Posterior cingulate gyrus (tissue), 11 donors: Measurements from ENCODE around the gene MPLKIP.
"Not testable (repeated sequence)": the region's sequence is repeated elsewhere in the genome, so short reads cannot be mapped to it uniquely, and the experiment has no call there.

Experiments used
- DNase-seq, 10 donors: peaks; one replicate each; pipeline versions ENCODE4 v3.0.0 to v3.0.0-alpha.2; 2020 to 2021; ENCODE audit warnings: mixed read lengths in 3 of 10
- intact Hi-C: fragments of 100-400 bp; cut with DNase I; formaldehyde crosslinking; loops from one replicate; pipeline ENCODE4 v1.15.1; 2023

The MPLKIP gene

DNA sequence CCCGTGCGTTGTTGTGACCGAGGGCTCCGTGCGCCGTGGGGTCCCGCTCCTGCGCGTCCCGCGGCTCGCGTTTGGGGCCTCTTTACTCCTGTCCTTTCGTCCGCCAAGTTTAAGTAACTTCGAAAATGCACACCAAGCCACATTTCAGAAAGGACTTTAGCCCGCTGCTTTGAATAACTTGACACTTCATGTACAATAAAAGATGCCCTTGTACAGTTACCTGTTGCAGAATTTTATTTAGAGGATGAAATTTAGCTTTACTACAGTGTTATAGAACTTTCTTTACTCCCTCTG is 842 bp upstream of the MPLKIP start:
- DNase-seq: peak in 2 of 10 donors; percentile 12 to 86
- intact Hi-C loops: loop anchor here (2.0 kb wide), 1 partner anchor 184 kb away; the partner anchor contains the start of gene CDK13

DNA sequence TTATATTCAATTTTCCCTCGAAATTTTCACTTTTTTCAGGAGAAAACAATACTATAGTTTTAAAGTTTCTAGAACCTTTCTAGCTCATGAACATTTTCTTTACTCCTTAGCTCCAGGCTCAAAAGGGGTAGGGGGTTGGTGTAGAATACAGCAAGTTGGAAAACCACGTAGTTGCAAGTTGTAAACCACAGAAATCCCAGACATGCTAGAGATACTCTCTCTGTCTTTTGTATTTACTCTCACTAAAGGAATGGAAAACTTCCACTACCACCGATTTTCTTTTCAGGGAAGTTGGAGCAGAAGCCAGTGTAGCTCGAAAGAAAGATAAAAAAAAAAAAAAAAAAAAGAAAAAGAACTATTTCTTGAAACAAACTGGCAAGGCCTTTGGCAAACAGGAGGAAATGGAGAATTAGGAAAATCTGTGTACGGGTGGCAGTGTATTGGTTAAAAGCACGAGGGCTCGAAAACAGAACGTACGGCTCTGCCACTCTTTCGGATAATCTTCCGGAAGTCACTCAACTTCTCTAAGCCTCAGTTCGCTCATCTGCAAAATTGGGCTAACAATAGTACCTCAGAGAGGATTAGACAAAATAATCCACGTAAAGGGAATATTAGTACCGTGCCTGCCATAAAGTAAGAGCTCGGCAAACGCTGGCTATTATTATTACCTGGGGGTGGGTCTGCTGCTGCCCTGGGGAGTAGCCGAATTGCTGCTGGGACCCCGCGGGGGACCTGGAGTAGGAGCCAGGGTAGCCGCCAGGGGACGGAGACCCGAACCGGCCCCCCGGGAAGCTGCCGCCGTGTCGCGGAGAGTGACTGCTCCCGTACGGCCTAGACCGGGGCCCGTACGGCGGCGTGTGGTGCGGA is 628 bp downstream of the MPLKIP start:
- no peak for DNase-seq
- intact Hi-C loops: loop anchor here (2.0 kb wide), 1 partner anchor 183 kb away; the partner anchor contains the start of gene CDK13

DNA sequence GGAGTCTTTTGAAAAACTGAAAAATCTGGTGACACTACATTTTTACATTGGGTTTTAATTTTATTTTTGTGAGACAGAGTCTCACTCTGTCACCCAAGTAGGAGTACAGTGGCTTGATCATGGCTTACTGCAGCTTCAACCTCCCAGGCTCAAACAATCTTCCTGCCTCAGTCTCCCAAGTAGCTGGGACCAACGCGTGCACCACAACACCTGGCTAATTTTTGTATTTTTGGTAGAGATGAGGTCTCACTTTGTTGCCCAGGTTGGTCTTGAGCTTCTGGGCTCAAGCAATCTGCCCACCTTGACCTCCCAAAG is 11.5 kb downstream of the MPLKIP start:
- intact Hi-C loops: no loop called here
- DNase-seq: no peak

DNA sequence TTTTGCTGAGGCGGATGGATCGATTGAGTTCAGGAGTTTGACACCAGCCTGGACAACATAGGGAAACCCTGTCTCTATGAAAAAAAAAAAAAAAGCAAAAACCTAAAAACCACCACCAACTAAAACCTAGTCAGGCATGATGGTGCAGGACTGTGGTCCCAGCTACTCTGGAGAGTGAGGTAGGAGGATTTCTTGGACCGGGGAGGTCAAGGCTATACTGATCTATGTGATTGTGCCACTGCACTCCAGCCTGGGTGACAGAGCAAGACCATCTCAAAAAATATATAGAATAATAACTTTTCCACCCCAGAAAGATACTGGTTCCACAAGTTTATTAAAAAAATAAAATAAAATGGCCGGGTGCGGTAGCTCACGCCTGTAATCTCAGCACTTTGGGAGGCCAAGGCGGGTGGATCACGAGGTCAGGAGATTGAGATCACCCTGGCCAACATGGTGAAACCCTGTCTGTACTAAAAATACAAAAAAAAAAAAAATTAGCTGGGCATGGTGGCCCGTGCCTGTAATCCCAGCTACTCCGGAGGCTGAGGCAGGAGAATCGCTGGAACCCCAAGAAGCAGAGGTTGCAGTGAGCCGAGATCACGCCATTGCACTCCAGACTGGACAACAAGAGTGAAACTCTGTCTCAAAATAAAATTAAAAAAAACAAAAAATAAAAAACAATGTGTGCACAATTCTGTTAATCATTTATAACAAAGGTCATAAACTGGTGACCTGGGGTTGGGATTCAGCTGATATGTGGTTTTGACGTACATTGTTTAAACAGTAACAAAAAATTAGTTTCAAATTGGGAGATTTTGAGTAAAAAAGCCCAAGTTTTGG is 12.1 kb downstream of the MPLKIP start:
- intact Hi-C loops, DNase-seq: not testable (repeated sequence)

DNA sequence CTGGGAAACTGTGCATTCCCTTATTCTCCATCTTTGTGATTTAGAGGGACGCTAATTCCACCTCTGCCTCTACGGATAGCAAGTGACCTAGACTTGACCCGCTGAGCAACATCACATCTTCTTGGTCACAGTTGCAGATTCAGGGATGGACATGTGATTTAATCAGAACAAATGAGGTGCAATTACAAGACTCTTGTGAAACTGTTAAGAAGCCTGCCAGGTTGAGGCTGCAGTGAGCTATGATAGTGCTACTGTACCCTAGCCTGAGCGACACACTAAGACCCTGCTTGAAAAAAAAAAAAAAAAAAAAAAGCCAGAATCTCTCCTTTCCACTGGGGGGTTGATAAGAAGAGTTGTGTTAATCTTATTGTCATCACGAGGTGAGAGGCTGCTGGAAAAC is 14.4 kb downstream of the MPLKIP start:
- intact Hi-C loops: no loop called here
- no peak for DNase-seq

DNA sequence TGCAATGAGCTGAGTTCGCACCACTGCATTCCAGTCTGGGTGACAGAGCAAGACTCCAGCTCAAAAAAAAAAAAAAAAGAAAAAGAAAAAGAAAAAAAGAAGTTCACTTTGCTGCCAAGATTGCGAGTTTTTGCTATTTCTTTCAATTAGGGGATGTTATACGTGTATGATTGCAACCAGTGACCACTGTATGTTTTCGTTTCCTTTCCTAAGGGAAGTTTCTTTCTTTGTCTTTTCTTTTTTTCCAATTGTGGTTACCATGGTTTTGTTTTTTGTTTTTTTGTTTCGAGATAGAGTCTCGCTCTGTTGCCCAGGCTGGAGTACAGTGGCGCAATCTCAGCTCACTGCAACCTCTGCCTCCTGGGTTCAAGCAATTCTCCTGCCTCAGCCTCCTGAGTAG is 16.2 kb downstream of the MPLKIP start:
- intact Hi-C loops, DNase-seq: not testable (repeated sequence)

DNA sequence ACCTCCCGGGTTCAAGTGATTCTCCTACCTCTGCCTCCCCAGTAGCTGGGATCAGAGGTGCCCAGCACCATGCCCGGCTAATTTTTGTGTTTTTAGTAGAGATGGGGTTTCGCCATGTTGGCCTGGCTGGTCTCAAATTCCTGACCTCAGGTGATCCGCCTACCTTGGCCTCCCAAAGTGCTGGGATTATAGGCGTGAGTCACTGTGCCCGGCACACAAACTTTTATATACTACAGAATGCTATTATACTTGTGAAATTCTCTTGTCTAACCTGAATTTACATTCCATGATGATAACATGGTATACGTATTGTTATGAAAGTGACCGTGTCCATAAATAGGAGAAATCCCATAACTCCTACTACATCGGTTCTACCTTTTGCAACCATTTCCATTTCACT is 17.2 kb downstream of the MPLKIP start:
- DNase-seq, intact Hi-C loops: not testable (repeated sequence)

DNA sequence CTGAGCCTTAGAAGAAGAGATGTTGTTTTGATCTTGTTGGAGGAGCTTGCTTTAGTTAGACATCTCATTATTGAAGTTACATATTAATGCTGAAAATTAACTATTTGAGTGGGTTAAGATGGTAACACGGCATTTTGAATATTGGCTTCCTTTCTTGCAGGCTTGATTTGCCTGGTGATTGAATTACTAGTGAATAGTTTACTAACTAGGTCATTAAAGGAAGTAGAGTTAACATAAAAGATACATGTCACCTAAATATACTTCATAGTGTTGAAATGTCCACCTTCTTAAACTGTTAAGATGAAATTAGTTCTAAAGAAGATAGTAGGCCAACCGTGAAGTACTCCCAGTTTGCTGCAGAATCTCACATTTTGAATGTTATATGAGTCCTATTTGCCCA is 18.5 kb downstream of the MPLKIP start:
- intact Hi-C loops: no loop called here
- no peak for DNase-seq

DNA sequence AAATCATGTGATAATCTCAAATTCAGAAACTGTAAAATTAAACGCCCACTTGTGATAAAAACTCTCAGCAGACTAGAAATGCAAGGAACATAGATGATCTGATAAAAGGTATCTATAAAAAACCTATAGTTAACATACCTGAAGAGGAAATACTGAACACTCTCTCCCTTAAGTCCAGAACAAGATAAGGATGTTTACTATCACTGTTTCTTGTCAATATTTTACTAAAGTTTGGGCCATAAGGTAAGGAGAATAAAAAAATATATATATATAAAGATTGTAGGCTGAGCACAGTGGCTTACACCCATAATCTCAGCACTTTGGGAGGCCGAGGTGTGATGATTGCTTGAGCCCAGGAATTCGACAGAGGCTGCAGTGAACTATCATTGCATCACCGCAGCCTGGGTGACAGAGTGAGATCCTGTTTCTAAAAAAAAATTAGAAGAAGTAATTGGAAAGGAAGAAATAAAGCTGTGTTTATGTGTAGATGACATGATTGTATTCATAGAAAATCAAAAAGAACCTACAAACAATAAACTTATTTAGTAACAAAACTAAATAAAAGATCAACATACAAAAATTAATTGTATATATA is 28.4 kb downstream of the MPLKIP start:
- intact Hi-C loops: no loop called here
- no peak for DNase-seq

DNA sequence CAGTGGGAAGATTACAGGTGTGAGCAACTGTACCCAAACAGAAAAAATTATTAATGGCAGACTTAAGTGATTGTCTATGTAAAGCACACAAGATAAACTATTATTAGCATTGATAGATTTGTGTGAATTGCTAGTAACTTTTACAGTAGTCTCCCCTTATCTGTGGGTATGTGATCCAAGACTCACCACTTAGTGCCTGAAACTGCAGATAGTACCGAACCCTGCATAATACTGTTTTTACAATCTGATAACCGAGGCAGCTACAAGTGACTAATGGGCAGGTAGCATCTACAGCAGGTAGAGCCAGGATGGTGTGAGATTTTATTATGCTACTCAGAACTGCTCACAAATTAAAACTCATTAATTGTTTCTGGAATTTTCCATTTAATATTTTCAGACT is 31.5 kb downstream of the MPLKIP start:
- intact Hi-C loops: no loop called here
- DNase-seq: no peak

DNA sequence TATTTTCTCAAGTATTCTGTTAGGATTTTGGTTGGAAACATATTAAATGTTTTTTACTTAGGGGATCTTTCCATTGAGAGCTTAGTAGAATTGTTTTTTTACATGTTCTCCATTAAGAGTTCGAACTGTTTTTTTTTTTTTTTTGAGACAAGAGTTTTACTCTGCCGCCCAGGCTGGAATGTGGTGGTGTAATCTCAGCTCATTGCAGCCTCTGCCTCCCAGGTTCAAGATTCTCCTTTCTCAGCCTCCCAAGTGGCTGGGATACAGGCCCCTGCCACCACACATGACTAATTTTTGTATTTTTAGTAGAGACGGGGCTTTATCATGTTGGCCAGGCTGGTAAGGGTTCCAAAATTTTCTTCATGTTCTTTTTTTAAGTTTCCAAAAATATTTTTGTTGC is 33.2 kb downstream of the MPLKIP start:
- DNase-seq: no peak
- intact Hi-C loops: no loop called here

DNA sequence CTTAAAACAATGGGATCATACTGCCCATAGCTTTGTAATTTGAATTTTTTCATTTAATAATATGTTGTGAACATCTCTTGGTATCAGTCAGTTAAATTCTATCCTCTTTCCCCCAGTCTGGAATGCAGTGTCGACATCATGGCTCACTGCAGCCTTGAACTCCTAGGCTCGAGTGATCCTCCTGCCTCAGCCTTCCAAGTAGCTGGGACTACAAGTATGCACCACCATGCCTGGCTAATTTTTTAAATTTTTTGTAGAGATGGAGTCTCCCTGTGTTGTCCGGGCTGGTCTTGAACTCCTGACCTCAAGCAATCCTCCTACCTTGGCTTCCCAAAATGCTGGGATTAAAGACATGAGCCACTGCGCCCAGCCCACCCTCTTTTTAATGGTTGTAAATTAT is 34.6 kb downstream of the MPLKIP start:
- intact Hi-C loops: no loop called here
- no peak for DNase-seq

DNA sequence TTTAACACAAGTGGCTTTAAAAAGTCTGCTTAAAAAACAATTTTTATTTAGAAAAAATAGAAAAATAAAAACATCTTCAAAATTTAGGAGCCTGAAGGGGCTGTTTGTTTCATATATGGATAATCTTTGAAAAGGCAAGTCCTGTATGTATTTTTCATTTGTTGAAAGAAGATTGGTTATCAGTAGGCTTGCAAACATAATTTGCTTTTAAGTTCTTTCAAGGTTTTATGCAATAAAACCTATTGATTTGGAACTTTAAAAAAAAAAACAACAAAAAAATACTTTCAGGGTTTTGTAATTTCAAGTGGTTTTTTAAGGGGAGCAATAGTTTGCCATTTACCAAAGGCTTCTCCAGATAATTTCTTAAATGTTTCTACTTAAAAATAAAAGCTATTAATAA is 35.6 kb downstream of the MPLKIP start:
- no peak for DNase-seq
- intact Hi-C loops: no loop called here

DNA sequence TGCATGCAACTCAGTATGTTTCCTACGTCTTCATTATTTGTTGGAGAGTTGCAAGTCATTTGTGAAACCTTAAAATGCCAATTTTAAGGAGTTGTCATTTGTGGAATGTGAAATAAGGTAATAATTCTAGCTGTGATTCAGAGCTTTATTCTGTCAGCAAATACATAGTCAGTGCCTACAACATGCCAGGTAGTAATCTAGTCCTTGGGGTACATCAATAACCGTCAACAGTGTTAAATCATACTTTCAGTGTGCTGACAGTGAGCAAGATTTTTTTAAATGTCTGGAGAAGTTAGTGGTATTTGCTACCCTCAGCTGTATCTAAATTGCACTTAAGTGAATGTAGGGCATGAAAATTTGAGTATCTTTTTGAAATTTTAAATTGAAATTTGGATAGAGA is 36.7 kb downstream of the MPLKIP start:
- no peak for DNase-seq
- intact Hi-C loops: no loop called here

DNA sequence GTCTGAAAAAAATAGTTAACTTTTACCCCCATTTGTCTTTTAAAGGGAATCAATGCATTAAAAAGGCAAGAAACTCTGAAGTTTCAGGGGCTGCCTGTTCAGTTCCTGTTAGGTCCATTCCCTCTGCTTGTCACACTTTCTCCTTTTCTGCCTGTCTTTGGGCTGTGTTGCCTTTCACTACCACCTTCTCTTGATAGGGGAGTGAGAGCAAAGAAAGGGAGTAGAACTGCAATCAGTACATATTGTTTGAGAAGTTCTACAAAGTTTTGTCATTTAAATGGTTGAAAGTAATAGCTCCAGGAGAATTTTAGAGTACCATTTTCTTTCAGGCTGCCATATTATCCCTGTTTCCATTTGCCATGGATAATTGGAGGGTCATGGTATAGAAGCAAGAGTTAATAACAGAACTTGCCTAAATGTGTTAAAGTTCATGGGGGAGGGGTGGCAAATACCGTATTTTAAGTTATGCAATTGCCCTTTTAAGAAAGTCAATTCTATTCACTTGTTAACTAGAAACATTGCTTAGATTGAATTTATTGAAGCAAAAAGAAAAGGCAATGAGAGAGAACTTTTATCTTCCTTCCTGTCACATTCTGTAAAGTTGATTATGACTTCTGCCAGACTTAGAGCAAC is 38.6 kb downstream of the MPLKIP start:
- DNase-seq: no peak
- intact Hi-C loops: no loop called here

DNA sequence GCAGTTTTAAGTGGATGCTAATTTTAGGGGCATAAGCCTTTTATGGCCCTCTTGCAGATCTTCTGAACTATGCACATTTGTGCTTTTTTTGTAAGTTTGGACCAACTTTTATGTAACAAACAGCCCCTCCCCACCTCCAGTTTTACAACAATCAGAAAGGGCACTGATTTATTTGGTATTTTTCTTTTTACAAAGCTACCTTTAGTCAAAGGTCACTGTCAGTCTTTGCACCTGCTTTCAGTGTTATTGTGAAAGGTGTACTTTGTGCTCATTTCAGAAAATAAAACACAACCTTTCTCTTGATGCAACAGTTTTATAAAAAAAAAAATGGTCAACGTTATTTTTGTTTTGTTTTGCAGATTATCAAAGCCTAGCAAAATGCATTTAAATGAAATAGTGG is 39.2 kb downstream of the MPLKIP start:
- intact Hi-C loops: no loop called here
- DNase-seq: no peak

DNA sequence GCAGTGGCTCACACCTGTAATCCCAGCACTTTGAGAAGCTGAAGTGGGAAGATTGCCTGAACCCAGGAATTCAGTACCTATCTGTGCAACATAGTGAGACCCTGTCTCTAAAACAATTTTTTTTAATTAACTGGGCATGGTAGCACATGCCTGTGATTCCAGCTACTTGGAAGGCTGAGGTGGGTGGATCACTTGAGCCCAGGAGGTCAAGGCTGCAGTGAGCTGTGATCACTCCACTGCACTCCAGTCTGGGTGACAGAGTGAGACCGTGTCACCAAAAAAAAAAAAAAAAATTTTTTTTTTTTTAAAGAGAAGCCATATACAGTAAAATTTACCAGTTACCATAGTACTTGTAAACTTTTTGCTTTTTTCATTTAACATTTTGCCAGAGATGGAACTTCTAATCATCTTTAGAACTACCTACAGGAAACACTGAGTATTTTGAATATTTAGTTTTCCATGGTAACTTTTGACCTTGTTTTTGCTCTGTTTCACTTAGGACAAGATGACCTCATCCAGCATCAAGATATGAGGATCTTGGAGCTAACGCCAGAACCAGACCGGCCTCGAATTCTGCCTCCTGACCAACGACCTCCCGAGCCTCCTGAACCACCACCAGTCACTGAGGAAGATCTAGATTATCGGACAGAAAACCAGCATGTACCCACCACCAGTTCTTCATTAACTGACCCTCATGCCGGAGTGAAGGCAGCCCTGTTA is 40.6 kb downstream of the MPLKIP start:
- no peak for DNase-seq
- intact Hi-C loops: no loop called here

DNA sequence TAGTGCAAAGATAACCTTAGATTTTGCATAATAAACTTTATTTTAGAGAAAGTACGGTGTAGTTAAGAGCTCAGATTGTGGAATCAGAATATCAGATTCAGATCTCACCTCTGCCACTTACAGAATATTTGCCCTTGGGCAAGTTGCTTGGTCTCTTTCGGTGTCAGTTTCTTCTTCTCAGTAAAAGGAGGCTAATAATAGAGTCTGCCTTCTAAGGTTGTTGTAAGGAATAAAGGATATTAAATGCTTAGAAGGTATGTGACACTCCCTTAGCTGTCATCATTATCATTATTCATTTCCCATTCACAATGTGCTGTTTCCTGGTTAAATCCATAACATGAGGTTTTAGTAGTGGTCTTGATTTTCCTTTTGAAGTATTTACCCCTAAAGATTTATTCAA is 42.2 kb downstream of the MPLKIP start:
- intact Hi-C loops: no loop called here
- no peak for DNase-seq

DNA sequence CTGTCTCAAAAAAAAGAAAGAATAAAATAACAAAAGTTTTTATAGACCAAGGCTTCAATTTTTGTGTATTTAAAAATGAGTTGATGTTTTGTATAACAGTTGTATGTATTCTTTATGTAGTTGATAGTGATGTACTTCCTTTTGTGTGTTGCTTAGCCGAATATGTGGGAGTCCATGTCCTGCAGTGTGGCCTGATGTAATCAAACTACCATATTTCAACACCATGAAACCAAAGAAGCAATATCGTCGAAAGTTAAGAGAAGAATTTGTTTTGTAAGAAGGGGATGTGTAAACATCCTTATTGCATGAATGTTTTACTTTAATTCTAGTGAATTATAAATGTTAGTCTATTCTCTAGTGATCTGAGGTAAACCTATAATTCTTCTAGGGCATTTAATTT is 56.6 kb downstream of the MPLKIP start:
- no peak for DNase-seq
- intact Hi-C loops: no loop called here
